IPS-NIHi11 (cell line): ENCODE measurements around the gene ANKUB1.

Experiments used
- DNase-seq: peaks from one replicate; pipeline ENCODE4 v3.0.0; 2012; ENCODE audit warnings: mixed read lengths, low spot score

ANKUB1 gene

DNA sequence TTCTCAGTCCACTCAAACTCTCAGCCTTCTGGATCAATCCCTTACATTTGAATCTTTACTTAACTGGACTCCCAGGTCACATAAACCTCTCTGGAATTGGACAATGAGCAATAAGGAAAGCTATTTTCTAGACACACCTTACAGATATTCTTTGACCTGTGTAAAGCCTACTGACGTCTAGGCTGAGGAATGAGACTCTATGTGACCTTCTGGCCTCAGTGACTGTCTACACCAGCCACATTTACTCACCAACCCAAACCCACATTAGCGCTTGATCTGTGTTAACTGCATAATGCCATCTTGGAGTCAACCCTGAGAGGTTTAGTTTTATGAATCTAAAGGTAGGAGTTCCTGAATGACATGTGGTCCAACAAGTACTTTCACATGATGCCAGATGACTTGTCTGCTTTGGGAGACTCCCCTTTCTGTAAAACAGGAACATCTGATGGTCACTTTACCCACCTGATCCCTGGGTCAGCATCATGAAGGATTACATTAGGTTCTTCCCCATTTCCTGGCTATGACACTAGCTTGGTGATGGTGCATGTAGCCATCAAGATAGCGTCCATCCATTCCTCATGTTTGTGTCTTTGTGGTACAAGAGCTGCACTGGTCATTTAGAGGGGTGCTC is 28.7 kb downstream of the ANKUB1 start:
- DNase-seq = no peak

DNA sequence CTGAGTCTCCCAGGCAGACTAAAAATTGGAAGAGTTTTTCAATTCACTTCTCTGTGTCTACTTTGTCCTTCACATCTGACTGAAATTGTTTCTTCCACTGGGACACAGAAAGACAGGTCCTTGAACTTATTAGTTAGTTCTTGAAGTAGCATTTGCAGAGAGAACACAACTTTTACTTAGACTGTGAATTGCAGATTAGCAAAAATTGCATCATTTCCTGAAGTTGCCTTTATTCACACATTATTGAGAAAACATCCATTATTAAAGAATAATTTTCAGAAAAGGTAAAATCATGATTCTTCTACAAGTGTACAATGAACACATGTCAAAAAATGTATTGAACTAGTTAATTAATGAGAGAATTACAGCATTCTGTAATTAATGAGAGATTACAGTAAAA is 38.6 kb downstream of the ANKUB1 start:
- DNase-seq = no peak

- no peak for DNase-seq
Observed at GRCh38 chr3:149752788-149753136, 39.6 kb downstream of the ANKUB1 start.

DNA sequence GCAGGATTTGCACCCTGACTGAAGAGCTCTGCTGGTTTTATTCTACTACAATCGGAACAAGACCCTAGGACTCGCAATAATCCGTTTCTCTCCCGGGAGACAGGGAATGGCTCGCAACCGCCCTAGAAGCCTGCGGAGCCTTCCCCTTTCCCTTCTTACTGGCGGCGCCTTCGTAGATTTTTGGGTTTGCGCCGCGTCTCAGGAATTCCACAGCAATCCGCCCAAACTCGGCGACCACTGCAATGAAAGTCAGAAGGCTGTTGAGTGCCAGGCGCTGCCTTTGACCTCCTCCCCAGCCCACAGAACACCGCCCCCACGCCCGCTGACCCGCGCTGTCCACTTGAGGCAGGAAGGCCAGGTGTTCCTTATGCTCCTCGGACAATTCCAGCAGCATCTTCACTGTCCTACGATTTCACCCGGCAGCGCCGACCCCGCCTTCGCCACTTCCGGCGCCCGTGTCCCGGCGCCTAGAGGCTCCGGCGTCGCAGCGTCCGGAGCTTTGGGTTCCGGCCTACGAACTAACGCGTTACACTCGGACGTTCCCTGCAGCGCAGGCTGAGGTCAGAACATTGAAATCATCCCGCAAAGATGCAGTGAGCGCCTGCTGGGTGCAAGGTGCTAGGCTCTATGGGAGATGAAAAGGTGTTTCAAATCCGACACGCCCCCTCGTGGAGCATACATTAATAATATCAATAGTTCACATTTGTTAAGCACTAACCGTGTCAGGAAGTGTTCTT is 40.1 kb downstream of the ANKUB1 start, which contains the start of gene COMMD2:
Gene COMMD2 (minus strand): TSS at position 439 of the 737 bp plus-strand sequence. CDS start 45 bp downstream, at position 394.
- peak; percentile 90 for DNase-seq

DNA sequence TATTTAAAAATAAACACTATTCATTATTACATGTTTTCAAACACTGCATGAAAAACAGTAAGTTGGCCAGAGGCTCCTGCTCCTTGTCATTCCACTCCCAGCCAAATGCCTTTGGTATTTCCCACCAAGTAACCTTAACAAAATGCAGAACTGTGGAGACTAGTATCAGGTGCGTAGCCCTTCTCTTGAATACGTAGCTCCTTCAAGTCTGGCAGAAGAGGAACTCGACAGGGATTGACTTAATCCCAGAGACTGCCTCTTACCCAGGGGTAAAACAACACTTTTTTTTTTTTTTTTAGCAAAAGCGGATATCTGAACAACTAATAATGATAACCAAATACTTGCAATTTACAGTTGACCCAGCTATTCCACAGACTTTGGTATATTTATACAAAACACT is 40.8 kb downstream of the ANKUB1 start:
- DNase-seq = no peak

GRCh38 chr3:149744606-149745005 is 47.7 kb downstream of the ANKUB1 start:
- no peak for DNase-seq

DNA sequence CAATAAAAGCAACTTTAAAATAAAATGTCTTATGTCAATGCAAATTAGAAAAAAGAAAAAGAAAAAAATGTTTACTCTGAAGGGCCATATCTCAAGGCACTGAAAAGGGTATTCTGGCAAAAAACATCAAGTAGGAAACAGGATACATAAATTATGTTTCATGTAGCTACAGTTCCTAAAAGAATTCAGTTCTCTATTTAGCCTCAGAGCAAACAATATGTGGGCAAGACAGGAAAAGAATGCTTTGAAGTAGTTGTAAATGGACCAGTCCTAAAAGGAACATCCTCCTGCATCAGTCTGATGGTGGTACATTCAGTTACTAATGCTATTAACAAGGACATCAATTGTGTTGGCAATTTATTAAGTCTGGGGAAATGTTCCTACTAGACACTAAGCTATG is 48.2 kb downstream of the ANKUB1 start:
- no peak for DNase-seq

- no peak for DNase-seq
Observed at GRCh38 chr3:149739396-149739795, 53.0 kb downstream of the ANKUB1 start.

GRCh38 chr3:149738876-149739275 is 53.5 kb downstream of the ANKUB1 start:
- DNase-seq = no peak

DNA sequence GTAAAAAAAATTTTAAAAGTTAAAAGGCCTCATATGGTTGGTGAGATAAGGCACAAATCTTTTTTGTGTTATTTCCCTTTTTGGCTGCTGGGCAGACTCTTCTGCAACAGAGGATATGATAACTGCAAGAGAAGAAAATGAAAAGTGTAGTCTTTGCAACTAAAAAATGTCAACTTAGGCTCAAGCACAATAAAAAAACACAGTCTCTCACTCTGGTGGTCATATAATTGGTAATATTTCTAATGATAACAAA is 55.5 kb downstream of the ANKUB1 start:
- no peak for DNase-seq

- DNase-seq = peak; percentile 7
Observed at GRCh38 chr3:149736175-149736952, 56.0 kb downstream of the ANKUB1 start.

- DNase-seq = no peak
Observed at GRCh38 chr3:149732234-149732633, 60.1 kb downstream of the ANKUB1 start.

DNA sequence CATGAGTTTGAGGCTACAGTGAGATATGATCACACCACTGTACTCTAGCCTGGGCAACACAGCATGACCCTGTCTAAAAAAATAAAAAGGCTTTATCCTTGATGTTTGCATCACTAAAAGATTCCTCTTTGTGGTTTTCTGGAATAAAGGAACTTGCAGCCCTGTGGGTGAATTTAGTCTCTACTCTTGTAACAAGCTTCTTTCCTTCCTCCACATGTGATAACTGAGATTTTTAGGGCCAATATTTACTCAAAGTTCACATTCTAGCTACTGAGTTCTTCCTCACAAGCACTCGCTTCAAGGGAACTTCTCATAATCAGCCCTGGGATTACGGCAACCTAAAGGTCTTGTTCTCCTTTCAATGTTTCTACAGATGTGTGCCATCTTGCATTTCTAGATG is 64.7 kb downstream of the ANKUB1 start:
- no peak for DNase-seq

DNA sequence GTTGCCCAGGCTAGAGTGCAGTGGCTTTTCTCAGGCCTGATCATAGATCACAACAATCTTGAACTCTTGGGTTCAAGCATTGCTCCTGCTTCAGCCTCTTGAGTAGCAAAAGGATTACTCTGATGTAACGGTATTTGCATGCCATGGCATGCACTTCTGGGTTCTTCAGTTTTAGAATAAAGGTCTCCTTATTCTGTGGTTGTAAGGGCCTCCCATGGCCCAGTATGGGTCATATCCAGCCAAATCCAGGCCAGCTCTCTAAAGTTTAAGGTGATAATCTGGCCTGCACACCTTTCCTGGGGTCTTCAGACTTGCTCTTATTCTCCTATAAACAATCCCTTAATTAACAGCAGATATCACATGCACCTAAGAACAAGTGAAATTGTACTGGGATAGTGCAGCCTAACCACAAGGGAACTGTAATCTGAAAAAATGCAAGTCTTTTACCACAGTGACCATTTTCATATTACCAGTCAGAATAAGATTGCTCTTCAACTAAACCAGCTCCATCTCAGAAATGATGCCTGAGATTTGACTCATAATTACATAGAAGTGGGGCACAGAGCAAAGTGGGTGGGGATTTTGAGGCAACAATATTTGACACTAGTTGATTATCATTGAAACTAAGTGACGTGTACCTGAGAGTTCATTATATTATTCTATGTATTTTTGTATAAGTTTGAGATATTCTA is 65.5 kb downstream of the ANKUB1 start:
- no peak for DNase-seq

GRCh38 chr3:149723781-149724180 is 68.6 kb downstream of the ANKUB1 start:
- no peak for DNase-seq

- DNase-seq = no peak
Observed at GRCh38 chr3:149720918-149721317, 71.4 kb downstream of the ANKUB1 start.

DNA sequence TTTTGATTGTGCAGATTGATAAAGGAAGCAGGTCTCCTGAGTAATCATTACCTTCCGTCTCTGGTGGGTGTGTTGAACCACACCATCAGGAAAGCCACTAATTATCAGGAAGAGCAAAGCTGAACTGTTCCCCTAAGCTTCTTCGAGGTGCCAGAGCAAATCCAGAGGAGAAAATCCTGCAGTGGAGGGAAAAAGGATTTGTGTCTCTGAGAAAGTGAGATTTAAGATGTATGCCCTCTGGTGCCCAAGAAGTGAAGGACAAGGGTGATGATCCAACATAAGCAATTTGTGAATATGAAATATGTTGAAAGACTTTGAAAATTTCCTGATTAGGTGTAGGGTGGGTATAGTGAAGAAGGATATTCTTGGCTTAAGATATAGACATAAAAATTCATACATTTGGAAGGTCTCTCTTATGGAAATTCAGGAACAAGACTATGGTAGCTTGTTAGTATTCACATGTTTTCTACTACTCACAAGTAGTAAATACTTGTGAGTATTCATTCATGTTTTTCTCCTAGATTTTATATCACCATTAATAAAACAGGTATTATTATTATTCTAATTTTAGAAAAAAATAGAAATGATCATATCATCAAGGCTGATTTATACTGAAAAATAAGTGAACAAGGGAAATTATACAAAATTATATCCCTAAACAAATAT is 74.8 kb downstream of the ANKUB1 start:
- peak; percentile 58 for DNase-seq

- no peak for DNase-seq
Observed at GRCh38 chr3:149716984-149717383, 75.4 kb downstream of the ANKUB1 start.

GRCh38 chr3:149715247-149715646 is 77.1 kb downstream of the ANKUB1 start:
- DNase-seq = no peak

GRCh38 chr3:149713730-149714654 is 78.4 kb downstream of the ANKUB1 start:
- DNase-seq = no peak
